Chondrocyte (in vitro differentiated cells): ENCODE measurements around the gene LRIT2. TPM values are rescaled to one million over a fixed set of nuclear protein-coding genes. Genes with fewer than 3 reads are reported as not detected.
"Not testable (repeated sequence)": the region's sequence is repeated elsewhere in the genome, so short reads cannot be mapped to it uniquely, and the experiment has no call there.

Experiments
- DNase-seq: peaks from one replicate; pipeline ENCODE4 v3.0.0; 2021; ENCODE audit warnings: mixed read lengths, low spot score
- H3K27ac Mint-ChIP-seq: one replicate; pipeline ENCODE4 v1.8.0; 2021; ENCODE audit warnings: mild to moderate bottlenecking, moderate library complexity, mixed read lengths; ENCODE audit not compliant: unreplicated experiment
- H3K27me3 Mint-ChIP-seq: 2 replicates; pipeline ENCODE4 v1.8.0; 2021; ENCODE audit warnings: low read depth, mixed read lengths
- H3K36me3 Mint-ChIP-seq: 2 replicates; pipeline ENCODE4 v1.8.0; 2021; ENCODE audit warnings: low read depth, mixed read lengths
- H3K4me1 Mint-ChIP-seq: 2 replicates; pipeline ENCODE4 v1.8.0; 2021; ENCODE audit warnings: low read depth, mild to moderate bottlenecking, mixed read lengths
- H3K4me3 Mint-ChIP-seq: one replicate; pipeline ENCODE4 v1.8.0; 2021; ENCODE audit warnings: mild to moderate bottlenecking, moderate library complexity, mixed read lengths; ENCODE audit not compliant: unreplicated experiment
- H3K9me3 Mint-ChIP-seq: 2 replicates; pipeline ENCODE4 v1.8.0; 2021; ENCODE audit warnings: low read depth, mixed read lengths
- total RNA-seq: library from RNA; stranded (reverse); gene quantifications from 3 replicates; pipeline ENCODE4 v1.2.1, GENCODE V29; 2021
- TF ChIP-seq, protein P1 (sequence below): fragments of 200-600 bp; sonication (generic); IDR thresholded peaks from 2 replicates; pipeline ENCODE4 v1.5.0; 2021; ENCODE audit warnings: antibody characterized with exemption, mild to moderate bottlenecking, moderate library complexity

Gene LRIT2
- total RNA-seq, 1 donor from 2014 or later, result not detected

DNA sequence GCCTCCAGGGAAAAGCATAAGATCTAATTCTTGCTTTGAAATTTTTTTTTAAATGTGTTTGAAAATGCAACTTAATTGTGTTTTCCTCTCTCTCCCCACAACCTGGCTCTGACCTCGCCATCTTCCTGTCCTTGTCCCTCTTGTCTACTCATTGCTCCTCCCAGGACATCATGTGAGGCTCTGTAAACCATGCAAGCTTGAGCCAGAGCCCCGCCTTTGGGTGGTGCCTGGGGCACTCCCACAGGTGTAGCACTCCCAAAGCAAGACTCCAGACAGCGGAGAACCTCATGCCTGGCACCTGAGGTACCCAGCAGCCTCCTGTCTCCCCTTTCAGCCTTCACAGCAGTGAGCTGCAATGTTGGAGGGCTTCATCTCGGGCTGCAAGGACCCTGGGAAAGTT is 40.8 kb downstream of the LRIT2 start:
- no peak overlapping the region for H3K27ac Mint-ChIP-seq

DNA sequence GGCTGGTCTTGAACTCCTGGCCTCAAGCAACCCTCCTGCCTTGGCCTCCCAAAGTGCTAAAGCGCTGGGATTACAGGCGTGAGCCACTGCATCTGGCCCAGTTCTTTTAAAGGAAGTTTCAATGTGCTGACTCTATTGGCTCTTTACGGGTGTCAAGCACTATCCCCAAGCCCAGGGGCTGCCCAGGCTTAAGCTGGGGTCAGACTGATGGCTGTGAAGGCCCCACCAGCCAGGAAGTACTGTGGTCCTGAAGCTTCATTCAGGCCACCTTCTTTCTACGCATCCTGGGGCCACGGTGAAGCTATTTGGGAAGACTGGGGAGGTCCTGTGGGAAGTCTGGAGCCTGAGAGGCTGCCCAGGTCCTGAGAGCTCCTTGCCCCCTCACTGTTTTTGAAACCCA is 43.7 kb downstream of the LRIT2 start:
- TF ChIP-seq, protein P1, sequence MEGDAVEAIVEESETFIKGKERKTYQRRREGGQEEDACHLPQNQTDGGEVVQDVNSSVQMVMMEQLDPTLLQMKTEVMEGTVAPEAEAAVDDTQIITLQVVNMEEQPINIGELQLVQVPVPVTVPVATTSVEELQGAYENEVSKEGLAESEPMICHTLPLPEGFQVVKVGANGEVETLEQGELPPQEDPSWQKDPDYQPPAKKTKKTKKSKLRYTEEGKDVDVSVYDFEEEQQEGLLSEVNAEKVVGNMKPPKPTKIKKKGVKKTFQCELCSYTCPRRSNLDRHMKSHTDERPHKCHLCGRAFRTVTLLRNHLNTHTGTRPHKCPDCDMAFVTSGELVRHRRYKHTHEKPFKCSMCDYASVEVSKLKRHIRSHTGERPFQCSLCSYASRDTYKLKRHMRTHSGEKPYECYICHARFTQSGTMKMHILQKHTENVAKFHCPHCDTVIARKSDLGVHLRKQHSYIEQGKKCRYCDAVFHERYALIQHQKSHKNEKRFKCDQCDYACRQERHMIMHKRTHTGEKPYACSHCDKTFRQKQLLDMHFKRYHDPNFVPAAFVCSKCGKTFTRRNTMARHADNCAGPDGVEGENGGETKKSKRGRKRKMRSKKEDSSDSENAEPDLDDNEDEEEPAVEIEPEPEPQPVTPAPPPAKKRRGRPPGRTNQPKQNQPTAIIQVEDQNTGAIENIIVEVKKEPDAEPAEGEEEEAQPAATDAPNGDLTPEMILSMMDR, result no peak
- no peaks in the 10 kb centered on the region for H3K36me3 Mint-ChIP-seq
- H3K4me3 Mint-ChIP-seq, result no peak overlapping the region
- no peak for DNase-seq
- H3K9me3 Mint-ChIP-seq, result no peaks in the 10 kb centered on the region
- H3K27ac Mint-ChIP-seq, result no peak overlapping the region
- no peaks in the 10 kb centered on the region for H3K4me1 Mint-ChIP-seq
- peaks cover 7% of the 10 kb centered on the region for H3K27me3 Mint-ChIP-seq

More for the DNA sequence above, 40.8 kb downstream of the LRIT2 start:
- TF ChIP-seq, protein P1, result no peak
- H3K4me3 Mint-ChIP-seq, result no peak overlapping the region
- no peaks in the 10 kb centered on the region for H3K4me1 Mint-ChIP-seq
- no peaks in the 10 kb centered on the region for H3K36me3 Mint-ChIP-seq
- no peak for DNase-seq
- H3K9me3 Mint-ChIP-seq, result no peaks in the 10 kb centered on the region
- peaks cover 11% of the 10 kb centered on the region for H3K27me3 Mint-ChIP-seq

DNA sequence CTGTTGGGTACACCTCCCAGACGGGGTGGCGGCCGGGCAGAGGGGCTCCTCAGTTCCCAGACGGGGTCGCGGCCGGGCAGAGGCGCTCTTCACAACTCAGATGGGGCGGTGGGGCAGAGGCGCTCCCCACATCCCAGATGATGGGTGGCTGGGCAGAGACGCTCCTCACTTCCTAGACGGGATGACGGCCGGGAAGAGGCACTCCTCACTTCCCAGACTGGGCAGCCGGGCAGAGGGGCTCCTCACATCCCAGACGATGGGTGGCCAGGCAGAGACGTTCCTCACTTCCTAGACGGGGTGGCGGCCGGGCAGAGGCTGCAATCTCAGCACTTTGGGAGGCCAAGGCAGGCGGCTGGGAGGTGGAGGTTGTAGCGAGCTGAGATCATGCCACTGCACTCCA is 45.0 kb downstream of the LRIT2 start:
- H3K9me3 Mint-ChIP-seq, H3K36me3 Mint-ChIP-seq, DNase-seq, H3K4me3 Mint-ChIP-seq, H3K27me3 Mint-ChIP-seq, H3K27ac Mint-ChIP-seq, H3K4me1 Mint-ChIP-seq: not testable (repeated sequence)

DNA sequence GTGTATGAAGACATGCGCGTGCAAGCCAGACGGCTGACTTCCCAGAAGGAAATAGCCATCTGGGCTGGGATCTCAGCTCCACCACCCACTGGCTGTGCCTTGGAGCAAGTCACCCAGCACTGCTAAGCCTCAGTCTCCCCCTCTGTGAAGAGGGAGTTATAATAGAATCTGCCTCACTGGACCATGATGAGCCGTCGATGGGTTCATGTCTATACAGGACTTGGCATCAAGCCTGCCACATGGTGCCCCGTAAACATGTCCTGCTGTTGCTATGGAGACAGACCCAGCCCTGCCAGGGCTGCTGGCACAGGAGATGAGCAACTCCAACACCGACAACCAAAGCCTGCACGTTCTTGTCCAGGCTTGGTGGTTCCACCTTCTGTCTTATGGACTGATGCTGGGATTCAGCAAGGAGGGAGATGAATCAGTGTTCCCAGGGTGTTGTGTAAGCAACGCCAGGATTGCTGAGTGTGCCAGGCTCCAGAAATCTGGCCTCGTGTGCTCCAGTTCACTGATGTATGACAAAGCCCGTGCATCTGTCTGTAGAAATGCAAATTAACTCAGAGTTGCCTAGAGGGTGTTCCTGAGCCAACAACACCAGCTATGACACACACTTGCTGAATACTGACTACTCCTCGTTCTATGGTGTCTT is 46.2 kb downstream of the LRIT2 start:
- H3K27me3 Mint-ChIP-seq, result peaks cover 4% of the 10 kb centered on the region
- H3K27ac Mint-ChIP-seq, result no peak overlapping the region
- H3K4me3 Mint-ChIP-seq, result no peak overlapping the region
- no peaks in the 10 kb centered on the region for H3K9me3 Mint-ChIP-seq
- H3K4me1 Mint-ChIP-seq, result no peaks in the 10 kb centered on the region
- DNase-seq, result no peak
- TF ChIP-seq, protein P1, result no peak
- no peaks in the 10 kb centered on the region for H3K36me3 Mint-ChIP-seq

DNA sequence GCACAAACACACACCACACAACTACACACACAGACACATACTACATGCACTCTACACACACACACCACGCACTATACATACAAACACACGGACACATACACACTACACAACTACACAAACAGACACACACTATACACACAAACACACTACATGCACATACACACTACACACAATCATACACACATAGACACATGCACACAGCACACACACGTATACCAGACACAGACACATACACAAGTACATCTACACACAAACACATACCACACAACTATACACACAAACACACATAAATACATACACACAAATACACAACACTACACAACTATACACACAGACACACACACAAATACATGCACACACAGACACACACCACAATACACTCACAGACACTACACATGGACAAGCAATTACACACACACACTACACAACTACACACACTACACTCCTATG is 47.2 kb downstream of the LRIT2 start:
- Mint-ChIP-seq H3K27me3 (peaks cover 4% of the 10 kb centered on the region), H3K36me3 (no peaks in the 10 kb centered on the region), H3K27ac (no peak overlapping the region), H3K4me1 (no peaks in the 10 kb centered on the region), H3K4me3 (no peak overlapping the region), H3K9me3 (no peaks in the 10 kb centered on the region)
- no peak for DNase-seq
- TF ChIP-seq, protein P1, result no peak

DNA sequence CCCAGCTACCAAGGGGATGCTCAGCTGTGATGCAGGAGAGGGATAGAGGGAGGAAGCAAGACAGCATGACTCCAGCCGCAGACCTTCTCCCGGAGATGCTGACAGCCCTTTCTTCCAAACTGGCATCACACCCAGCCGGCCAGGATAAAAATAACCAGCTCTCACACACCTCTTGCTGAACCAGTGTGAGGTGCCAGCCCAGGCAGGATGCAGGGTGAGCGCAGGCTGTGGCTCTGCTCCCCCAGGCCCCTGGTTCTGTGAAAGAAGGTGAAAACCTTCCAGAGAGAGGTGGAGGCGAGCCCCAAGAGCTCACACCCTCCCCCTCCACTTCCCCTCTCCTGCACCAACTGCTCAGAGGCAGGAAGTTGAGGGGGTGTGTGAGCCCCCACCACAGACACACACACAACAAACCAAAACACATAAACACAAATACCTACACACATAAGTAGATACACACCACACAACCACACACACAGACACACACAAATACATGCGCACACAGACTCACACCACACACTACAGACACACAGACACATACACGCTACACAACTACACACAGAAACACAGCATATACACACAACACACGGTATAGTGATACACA is 47.7 kb downstream of the LRIT2 start:
- no peak overlapping the region for H3K4me3 Mint-ChIP-seq
- H3K27ac Mint-ChIP-seq, result no peak overlapping the region
- H3K9me3 Mint-ChIP-seq, result no peaks in the 10 kb centered on the region
- TF ChIP-seq, protein P1, result no peak
- H3K36me3 Mint-ChIP-seq, result no peaks in the 10 kb centered on the region
- no peaks in the 10 kb centered on the region for H3K4me1 Mint-ChIP-seq
- H3K27me3 Mint-ChIP-seq, result peaks cover 3% of the 10 kb centered on the region
- DNase-seq, result no peak
